T-helper 2 cell treated with Interferon-gamma antibody and Interleukin-4, amounts not matched to agents 5 μg/mL and 100 μg/mL, for 36 hours (primary cell): Measurements from ENCODE around the gene JUN.

Experiments
- DNase-seq: peaks from one replicate; pipeline ENCODE4 v3.0.0; 2021; ENCODE audit warnings: low spot score
- H3K27ac Mint-ChIP-seq: one replicate; pipeline ENCODE4 v1.8.0; 2021; ENCODE audit warnings: mild to moderate bottlenecking, mixed read lengths
- H3K27me3 Mint-ChIP-seq: one replicate; pipeline ENCODE4 v1.8.0; 2021; ENCODE audit warnings: low read depth, mixed read lengths
- H3K36me3 Mint-ChIP-seq: one replicate; pipeline ENCODE4 v1.8.0; 2021; ENCODE audit warnings: low read depth, mixed read lengths
- H3K4me1 Mint-ChIP-seq: one replicate; pipeline ENCODE4 v1.8.0; 2021; ENCODE audit warnings: low read depth, mixed read lengths
- H3K4me3 Mint-ChIP-seq: one replicate; pipeline ENCODE4 v1.8.0; 2022; ENCODE audit warnings: mild to moderate bottlenecking, moderate library complexity, mixed read lengths
- H3K9me3 Mint-ChIP-seq: one replicate; pipeline ENCODE4 v1.8.0; 2021; ENCODE audit warnings: mixed read lengths

Gene JUN

GRCh38 chr1:58783993-58784757 is at the start of gene JUN:
JUN (minus strand) TSS chr1:58784047; CDS start chr1:58783070, 977 bp downstream.
- peak; percentile 97 for DNase-seq
- Mint-ChIP-seq H3K27me3 (peaks cover 18% of the 10 kb centered on the region), H3K36me3 (peaks cover 29% of the 10 kb centered on the region), H3K27ac (peak within 1 kb of the TSS; percentile 98), H3K4me1 (peaks cover 21% of the 10 kb centered on the region), H3K9me3 (peaks cover 14% of the 10 kb centered on the region), H3K4me3 (peak within 1 kb of the TSS; percentile 89)

- Mint-ChIP-seq H3K27me3 (no peaks in the 10 kb centered on the region), H3K9me3 (peaks cover 11% of the 10 kb centered on the region), H3K36me3 (peaks cover 2% of the 10 kb centered on the region), H3K27ac (no peak overlapping the region), H3K4me1 (no peaks in the 10 kb centered on the region), H3K4me3 (no peak overlapping the region)
- DNase-seq = no peak
Observed at GRCh38 chr1:58833166-58833565, 49.3 kb upstream of the JUN start.

- Mint-ChIP-seq H3K27me3 (no peaks in the 10 kb centered on the region), H3K4me3 (no peak overlapping the region), H3K9me3 (peaks cover 34% of the 10 kb centered on the region), H3K27ac (no peak overlapping the region), H3K4me1 (no peaks in the 10 kb centered on the region), H3K36me3 (peaks cover 7% of the 10 kb centered on the region)
- DNase-seq = no peak
Observed at GRCh38 chr1:58830291-58830690, 46.4 kb upstream of the JUN start.

- Mint-ChIP-seq H3K4me3 (no peak overlapping the region), H3K9me3 (peaks cover 34% of the 10 kb centered on the region), H3K4me1 (no peaks in the 10 kb centered on the region), H3K27me3 (no peaks in the 10 kb centered on the region), H3K27ac (no peak overlapping the region), H3K36me3 (peaks cover 7% of the 10 kb centered on the region)
- DNase-seq = no peak
Observed at GRCh38 chr1:58829866-58830265, 46.0 kb upstream of the JUN start.

GRCh38 chr1:58827298-58827697 is 43.5 kb upstream of the JUN start:
- H3K27ac Mint-ChIP-seq = no peak overlapping the region
- no peak overlapping the region for H3K4me3 Mint-ChIP-seq
- H3K4me1 Mint-ChIP-seq = no peaks in the 10 kb centered on the region
- peaks cover 34% of the 10 kb centered on the region for H3K9me3 Mint-ChIP-seq
- DNase-seq = no peak
- H3K36me3 Mint-ChIP-seq = peaks cover 7% of the 10 kb centered on the region
- H3K27me3 Mint-ChIP-seq = no peaks in the 10 kb centered on the region

GRCh38 chr1:58824753-58825389 is 41.0 kb upstream of the JUN start:
- H3K27me3 Mint-ChIP-seq = peaks cover 7% of the 10 kb centered on the region
- no peak for DNase-seq
- no peaks in the 10 kb centered on the region for H3K4me1 Mint-ChIP-seq
- peaks cover 34% of the 10 kb centered on the region for H3K9me3 Mint-ChIP-seq
- no peak overlapping the region for H3K4me3 Mint-ChIP-seq
- peaks cover 7% of the 10 kb centered on the region for H3K36me3 Mint-ChIP-seq
- H3K27ac Mint-ChIP-seq = no peak overlapping the region

- Mint-ChIP-seq H3K4me1 (no peaks in the 10 kb centered on the region), H3K27me3 (peaks cover 7% of the 10 kb centered on the region), H3K4me3 (no peak overlapping the region), H3K27ac (no peak overlapping the region), H3K9me3 (peaks cover 26% of the 10 kb centered on the region), H3K36me3 (peaks cover 7% of the 10 kb centered on the region)
- DNase-seq = no peak
Observed at GRCh38 chr1:58823481-58824010, 39.7 kb upstream of the JUN start.

GRCh38 chr1:58821309-58821708 is 37.5 kb upstream of the JUN start:
- Mint-ChIP-seq H3K27me3 (peaks cover 8% of the 10 kb centered on the region), H3K4me1 (peaks cover 7% of the 10 kb centered on the region), H3K27ac (no peak overlapping the region), H3K4me3 (no peak overlapping the region), H3K9me3 (peaks cover 5% of the 10 kb centered on the region), H3K36me3 (peaks cover 2% of the 10 kb centered on the region)
- no peak for DNase-seq

- Mint-ChIP-seq H3K4me1 (peaks cover 19% of the 10 kb centered on the region), H3K4me3 (no peak overlapping the region), H3K9me3 (no peaks in the 10 kb centered on the region), H3K36me3 (no peaks in the 10 kb centered on the region), H3K27ac (no peak overlapping the region), H3K27me3 (peaks cover 8% of the 10 kb centered on the region)
- DNase-seq = no peak
Observed at GRCh38 chr1:58818976-58819375, 35.1 kb upstream of the JUN start.

- Mint-ChIP-seq H3K36me3 (no peaks in the 10 kb centered on the region), H3K27ac (no peak overlapping the region), H3K4me3 (no peak overlapping the region), H3K9me3 (no peaks in the 10 kb centered on the region), H3K27me3 (peaks cover 8% of the 10 kb centered on the region), H3K4me1 (peaks cover 28% of the 10 kb centered on the region)
- DNase-seq = no peak
Observed at GRCh38 chr1:58818075-58818474, 34.2 kb upstream of the JUN start.

- peak overlapping the region; percentile 82 for H3K4me3 Mint-ChIP-seq
- peaks cover 40% of the 10 kb centered on the region for H3K4me1 Mint-ChIP-seq
- H3K36me3 Mint-ChIP-seq = no peaks in the 10 kb centered on the region
- H3K27ac Mint-ChIP-seq = peak overlapping the region; percentile 84
- no peaks in the 10 kb centered on the region for H3K9me3 Mint-ChIP-seq
- DNase-seq = no peak
- H3K27me3 Mint-ChIP-seq = peaks cover 8% of the 10 kb centered on the region
Observed at GRCh38 chr1:58816747-58817221, 32.9 kb upstream of the JUN start.

- Mint-ChIP-seq H3K27ac (peak overlapping the region; percentile 84), H3K27me3 (peaks cover 4% of the 10 kb centered on the region), H3K9me3 (no peaks in the 10 kb centered on the region), H3K36me3 (peaks cover 1% of the 10 kb centered on the region), H3K4me1 (peaks cover 43% of the 10 kb centered on the region), H3K4me3 (peak overlapping the region; percentile 82)
- peak; percentile 88 for DNase-seq
Observed at GRCh38 chr1:58816072-58816746, 32.4 kb upstream of the JUN start.

GRCh38 chr1:58815686-58816071 is 31.8 kb upstream of the JUN start:
- peak overlapping the region; percentile 84 for H3K27ac Mint-ChIP-seq
- peaks cover 1% of the 10 kb centered on the region for H3K36me3 Mint-ChIP-seq
- H3K9me3 Mint-ChIP-seq = no peaks in the 10 kb centered on the region
- no peak for DNase-seq
- peaks cover 3% of the 10 kb centered on the region for H3K27me3 Mint-ChIP-seq
- H3K4me1 Mint-ChIP-seq = peaks cover 43% of the 10 kb centered on the region
- peak overlapping the region; percentile 82 for H3K4me3 Mint-ChIP-seq
